Measurements from ENCODE around the gene SLC11A2.

DNA sequence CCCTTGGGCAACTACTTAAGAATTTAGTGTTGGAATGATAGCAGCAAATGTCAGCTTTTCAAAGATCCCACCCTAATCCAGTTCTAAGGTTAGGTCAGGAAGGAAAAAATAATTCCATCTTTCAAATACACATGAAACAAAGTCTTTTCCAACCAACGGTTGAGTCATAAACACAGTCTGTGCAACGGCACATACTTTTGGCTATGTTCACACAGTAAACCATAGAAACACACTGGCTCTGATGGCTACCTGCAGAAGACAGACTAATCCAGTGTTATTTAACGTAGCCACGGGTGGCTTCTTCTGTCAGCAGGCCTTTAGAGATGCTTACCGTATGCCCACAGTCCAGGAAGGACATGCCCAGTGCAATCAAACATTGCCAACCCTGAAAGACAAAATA lies 38.1 kb downstream of the SLC11A2 start:
- TF ChIP-seq, protein P1, sequence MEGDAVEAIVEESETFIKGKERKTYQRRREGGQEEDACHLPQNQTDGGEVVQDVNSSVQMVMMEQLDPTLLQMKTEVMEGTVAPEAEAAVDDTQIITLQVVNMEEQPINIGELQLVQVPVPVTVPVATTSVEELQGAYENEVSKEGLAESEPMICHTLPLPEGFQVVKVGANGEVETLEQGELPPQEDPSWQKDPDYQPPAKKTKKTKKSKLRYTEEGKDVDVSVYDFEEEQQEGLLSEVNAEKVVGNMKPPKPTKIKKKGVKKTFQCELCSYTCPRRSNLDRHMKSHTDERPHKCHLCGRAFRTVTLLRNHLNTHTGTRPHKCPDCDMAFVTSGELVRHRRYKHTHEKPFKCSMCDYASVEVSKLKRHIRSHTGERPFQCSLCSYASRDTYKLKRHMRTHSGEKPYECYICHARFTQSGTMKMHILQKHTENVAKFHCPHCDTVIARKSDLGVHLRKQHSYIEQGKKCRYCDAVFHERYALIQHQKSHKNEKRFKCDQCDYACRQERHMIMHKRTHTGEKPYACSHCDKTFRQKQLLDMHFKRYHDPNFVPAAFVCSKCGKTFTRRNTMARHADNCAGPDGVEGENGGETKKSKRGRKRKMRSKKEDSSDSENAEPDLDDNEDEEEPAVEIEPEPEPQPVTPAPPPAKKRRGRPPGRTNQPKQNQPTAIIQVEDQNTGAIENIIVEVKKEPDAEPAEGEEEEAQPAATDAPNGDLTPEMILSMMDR (IDR thresholded peaks at IDR 0.05), result no peak
- TF ChIP-seq POLR2A (IDR thresholded peaks at IDR 0.05), result no peak

All from breast epithelium (tissue), 3 donors.